Inflammatory macrophage treated with lipopolysaccharide for 4 hours (primary cell): ENCODE results near the gene RAB11FIP2.
"Not testable (repeated sequence)": the region's sequence is repeated elsewhere in the genome, so short reads cannot be mapped to it uniquely, and the experiment has no call there.

Source experiments
- DNase-seq: peaks from one replicate; pipeline ENCODE4 v3.0.0-alpha.2; 2020

The RAB11FIP2 gene, protein sequence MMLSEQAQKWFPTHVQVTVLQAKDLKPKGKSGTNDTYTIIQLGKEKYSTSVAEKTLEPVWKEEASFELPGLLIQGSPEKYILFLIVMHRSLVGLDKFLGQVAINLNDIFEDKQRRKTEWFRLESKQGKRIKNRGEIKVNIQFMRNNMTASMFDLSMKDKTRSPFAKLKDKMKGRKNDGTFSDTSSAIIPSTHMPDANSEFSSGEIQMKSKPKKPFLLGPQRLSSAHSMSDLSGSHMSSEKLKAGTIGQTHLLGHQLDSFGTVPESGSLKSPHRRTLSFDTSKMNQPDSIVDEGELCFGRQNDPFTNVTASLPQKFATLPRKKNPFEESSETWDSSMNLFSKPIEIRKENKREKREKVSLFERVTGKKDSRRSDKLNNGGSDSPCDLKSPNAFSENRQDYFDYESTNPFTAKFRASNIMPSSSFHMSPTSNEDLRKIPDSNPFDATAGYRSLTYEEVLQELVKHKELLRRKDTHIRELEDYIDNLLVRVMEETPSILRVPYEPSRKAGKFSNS

DNA sequence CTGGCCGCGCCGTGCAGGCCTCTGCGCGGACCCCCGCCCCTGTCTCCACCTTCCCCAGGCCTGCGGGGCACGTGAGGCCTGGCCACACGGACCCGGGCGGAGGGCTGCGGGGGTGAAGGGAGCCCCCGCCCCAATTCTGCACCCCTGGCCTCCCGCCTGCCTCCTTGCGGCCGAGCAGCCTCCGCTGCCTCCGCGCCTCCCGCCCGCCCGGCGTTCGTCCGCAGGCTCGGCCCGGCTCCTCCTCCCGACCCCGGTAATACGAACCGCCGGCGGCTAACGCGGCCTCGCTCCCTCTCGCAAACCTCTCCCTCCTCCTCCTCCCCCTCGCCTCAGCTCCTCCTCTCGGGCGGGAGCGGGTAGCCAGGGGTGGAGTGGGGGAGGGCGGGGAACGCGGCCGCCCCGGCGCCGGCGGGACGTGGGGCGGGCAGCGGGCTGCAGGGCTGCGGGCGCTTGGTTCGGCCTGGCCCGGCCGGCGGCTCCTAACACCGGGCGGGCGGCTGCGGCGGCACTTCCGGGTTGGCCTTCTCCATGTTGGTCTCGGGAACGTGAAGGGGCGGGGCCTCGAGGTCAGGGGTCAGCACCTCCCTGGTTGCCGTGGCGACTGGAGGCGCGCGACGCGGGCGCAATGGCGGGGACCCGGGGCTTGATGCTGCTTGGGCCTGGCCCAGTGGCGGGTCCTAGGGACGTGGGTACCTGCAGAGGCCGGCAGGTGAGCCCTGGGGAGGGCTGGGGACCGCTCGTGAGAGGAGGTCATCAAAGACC, at the start of gene RAB11FIP2:
TSS of gene RAB11FIP2 (minus strand) at position 547 of the 762 bp plus-strand sequence. CDS start 778 bp downstream, outside the sequence.
- DNase-seq: peak; percentile 93

GRCh38 chr10:118096022-118096421, 49.3 kb upstream of the RAB11FIP2 start:
- no peak for DNase-seq

GRCh38 chr10:118092209-118092608, 45.5 kb upstream of the RAB11FIP2 start:
- no peak for DNase-seq

DNA sequence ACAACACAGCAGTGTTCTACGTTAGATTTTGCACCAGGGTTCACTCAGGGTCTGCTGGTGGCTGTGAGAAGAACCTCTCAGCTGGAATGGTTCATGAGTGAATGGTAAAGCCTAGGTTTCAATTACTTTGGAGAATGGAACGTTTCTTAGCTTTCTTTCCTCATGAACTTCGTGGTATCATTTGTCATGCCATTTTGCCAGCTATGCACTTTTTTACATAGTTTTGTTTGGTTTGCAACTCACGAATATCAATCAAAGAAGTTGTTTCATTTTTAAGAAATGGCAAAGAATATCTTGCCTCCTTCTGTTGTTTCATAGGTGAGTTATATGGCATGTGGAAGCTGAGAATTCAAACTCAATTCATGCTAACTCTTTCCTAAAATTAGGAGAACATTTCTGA, 34.1 kb upstream of the RAB11FIP2 start:
- DNase-seq: no peak

GRCh38 chr10:118076705-118077104, 30.0 kb upstream of the RAB11FIP2 start:
- DNase-seq: no peak

DNA sequence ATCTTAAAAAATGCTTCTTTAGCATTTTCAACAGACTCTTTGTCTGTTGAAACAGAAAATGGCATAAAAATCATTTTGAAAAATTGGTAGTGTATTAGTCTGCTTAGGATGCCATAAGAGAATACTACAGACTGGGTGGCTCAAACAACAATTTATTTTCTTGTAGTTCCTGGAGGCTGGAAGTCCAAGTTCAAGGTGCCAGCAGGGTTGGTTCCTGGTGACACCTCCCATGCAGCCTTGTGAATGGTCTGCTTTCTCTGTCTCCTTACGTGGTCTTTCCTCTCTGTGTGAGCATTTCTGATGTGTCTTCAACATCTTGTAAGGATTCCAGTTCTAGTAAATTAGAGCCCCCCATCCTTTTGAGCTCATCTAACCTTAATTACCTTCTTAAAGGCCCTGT, 26.1 kb upstream of the RAB11FIP2 start:
- DNase-seq: no peak

DNA sequence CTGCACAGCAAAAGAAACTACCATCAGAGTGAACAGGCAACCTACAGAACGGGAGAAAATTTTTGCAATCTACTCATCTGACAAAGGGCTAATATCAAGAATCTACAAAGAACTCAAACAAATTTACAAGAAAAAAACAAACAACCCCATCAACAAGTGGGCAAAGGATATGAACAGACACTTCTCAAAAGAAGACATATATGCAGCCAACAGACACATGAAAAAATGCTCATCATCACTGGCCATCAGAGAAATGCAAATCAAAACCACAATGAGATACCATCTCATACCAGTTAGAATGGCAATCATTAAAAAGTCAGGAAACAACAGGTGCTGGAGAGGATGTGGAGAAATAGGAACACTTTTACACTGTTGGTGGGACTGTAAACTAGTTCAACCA, 20.6 kb upstream of the RAB11FIP2 start:
- DNase-seq: not testable (repeated sequence)

DNA sequence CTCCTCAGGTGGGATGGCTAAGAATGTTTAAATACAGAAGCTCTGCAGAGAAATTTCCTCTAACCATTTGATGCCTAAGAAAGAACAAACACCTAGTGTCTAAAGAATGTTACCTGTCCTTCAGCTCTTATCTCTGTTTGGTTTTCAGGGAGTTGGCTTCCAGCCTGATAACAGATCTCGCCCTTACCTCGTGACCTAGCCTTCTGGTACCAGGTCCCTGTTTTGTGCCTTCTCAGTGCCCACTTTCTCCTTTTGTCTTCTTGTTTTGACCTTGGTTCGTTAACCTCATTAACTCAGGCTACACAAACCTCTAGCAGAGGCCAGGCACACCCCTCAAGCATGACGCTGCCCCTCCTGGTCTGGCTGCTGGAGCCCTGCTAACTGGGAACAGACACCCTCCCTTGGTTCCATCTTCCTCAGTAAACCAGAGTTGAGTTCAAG, 16.1 kb upstream of the RAB11FIP2 start:
- DNase-seq: no peak

- DNase-seq: no peak
Observed at GRCh38 chr10:118058371-118058770, 11.6 kb upstream of the RAB11FIP2 start.

GRCh38 chr10:118057361-118057760, 10.6 kb upstream of the RAB11FIP2 start:
- no peak for DNase-seq

GRCh38 chr10:118054383-118054782, 7.6 kb upstream of the RAB11FIP2 start:
- no peak for DNase-seq

DNA sequence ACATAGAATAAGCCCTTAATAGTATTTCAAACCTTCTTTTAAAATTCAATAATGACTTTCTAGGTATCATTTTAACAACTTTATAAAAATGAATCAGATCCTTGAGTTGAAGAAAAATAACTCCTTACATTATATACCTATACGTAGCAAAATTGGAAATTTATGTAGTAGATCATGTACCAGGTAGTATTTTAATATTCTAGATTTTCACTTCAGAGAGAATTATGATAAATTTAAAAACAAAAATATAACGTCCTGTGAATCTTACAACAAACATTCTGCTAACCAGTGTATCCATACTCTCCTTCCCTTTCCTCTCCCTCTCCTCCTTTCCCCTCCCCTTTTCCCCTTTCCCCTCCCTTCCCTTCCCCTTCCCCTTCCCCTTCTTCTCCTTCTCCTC, 6.1 kb upstream of the RAB11FIP2 start:
- DNase-seq: no peak

GRCh38 chr10:118047880-118048279, 1.1 kb upstream of the RAB11FIP2 start:
- DNase-seq: no peak

- DNase-seq: no peak
Observed at GRCh38 chr10:118047157-118047719, 497 bp upstream of the RAB11FIP2 start.

DNA sequence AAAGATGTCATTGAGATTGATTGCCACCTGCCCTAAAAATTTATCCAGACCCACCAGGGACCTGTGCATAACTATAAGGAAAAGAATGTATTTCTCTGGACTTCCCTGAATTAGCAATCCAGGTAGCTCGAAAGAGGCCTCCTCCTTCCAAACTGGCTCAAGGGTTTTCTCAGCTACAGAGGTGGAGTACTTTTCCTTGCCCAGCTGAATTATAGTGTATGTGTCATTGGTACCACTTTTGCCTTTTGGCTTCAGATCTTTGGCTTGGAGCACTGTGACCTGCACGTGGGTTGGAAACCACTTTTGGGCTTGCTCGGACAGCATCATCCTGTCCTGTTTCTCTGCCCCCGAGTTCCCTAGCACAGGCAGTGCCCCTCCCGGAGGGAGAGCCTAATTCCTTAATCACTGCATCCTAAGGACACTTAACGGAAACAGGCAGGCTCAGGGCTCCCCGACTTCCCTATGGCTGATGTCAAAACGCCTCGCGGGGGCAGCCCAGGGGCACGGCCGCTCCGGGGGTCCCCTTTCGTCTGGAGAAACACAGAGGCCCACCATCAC, 825 bp downstream of the RAB11FIP2 start:
- peak; percentile 44 for DNase-seq

- no peak for DNase-seq
Observed at GRCh38 chr10:118045158-118045836, 1.4 kb downstream of the RAB11FIP2 start.

- DNase-seq: no peak
Observed at GRCh38 chr10:118042827-118043242, 3.9 kb downstream of the RAB11FIP2 start.

- DNase-seq: no peak
Observed at GRCh38 chr10:118042336-118042735, 4.4 kb downstream of the RAB11FIP2 start.

GRCh38 chr10:118041316-118041715, 5.4 kb downstream of the RAB11FIP2 start:
- DNase-seq: no peak

GRCh38 chr10:118036281-118036875, 10.4 kb downstream of the RAB11FIP2 start:
- no peak for DNase-seq

DNA sequence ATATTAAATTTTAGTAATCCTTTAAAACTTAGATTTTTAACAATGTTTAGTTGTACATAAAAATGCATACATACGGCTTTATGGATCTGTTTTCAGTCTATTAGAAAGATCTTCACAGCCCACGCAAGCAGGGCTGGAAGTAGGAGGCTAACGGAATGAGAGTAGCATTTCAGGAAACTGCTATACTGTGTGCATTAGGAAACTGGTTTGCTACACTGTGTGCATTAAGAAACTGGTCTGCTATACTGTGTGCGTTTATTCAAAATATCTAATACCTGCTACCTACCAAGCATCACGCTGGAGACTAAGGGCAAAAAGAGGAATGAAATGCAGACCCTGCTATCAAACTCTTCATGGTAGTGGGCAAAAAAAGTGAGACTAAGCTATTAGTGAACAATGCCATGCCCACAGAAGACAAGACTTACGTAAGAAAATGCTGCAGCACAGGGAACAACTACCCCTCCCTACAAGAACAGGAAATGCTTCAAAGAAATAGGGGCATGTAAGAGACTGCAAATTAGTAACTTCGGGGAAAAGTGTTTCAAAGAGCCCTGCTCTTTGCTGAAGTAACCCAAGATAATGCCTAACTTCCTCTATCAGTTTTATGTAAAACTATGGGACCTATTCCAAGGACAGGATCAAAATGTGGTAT, 11.3 kb downstream of the RAB11FIP2 start:
- DNase-seq: peak; percentile 59
